Small intestine (tissue), 7 donors: Measurements from ENCODE around the gene IRX5. TPM values are rescaled to one million over a fixed set of nuclear protein-coding genes. Genes with fewer than 3 reads are reported as not detected.

Experiments used
- DNase-seq, 2 donors: peaks; one replicate each; pipeline versions ENCODE4 v3.0.0 to v3.0.0-alpha.2; 2013
- FAIRE-seq: peaks from 2 replicates; lab custom pipeline; 2012; peaks lifted over from hg19 to GRCh38; lab: Jason Lieb, UNC
- H3K27ac ChIP-seq, 3 donors: one replicate each; pipeline ENCODE4 v1.5.1; 2013; ENCODE audit warnings: low read length in 2 of 3, mild to moderate bottlenecking in 2 of 3, control low read depth in 1 of 3, inconsistent platforms in 1 of 3, low read depth in 1 of 3, moderate library complexity in 1 of 3
- H3K27me3 ChIP-seq, 3 donors: one replicate each; pipeline ENCODE4 v1.6.1; 2013; ENCODE audit warnings: low read length in 3 of 3, inconsistent platforms in 1 of 3; ENCODE audit not compliant: control insufficient read depth in 3 of 3, insufficient read depth in 3 of 3
- H3K36me3 ChIP-seq, 3 donors: one replicate each; pipeline ENCODE4 v1.6.1; 2013; ENCODE audit warnings: low read length in 3 of 3, inconsistent platforms in 1 of 3, low read depth in 1 of 3, mild to moderate bottlenecking in 1 of 3, moderate library complexity in 1 of 3; ENCODE audit not compliant: control insufficient read depth in 3 of 3, insufficient read depth in 2 of 3
- H3K4me1 ChIP-seq, 3 donors: one replicate each; pipeline ENCODE4 v1.6.1; 2013; ENCODE audit warnings: low read length in 2 of 3, inconsistent platforms in 1 of 3, low read depth in 1 of 3, mild to moderate bottlenecking in 1 of 3, moderate library complexity in 1 of 3; ENCODE audit not compliant: control insufficient read depth in 3 of 3, insufficient read depth in 2 of 3
- H3K4me3 ChIP-seq, 3 donors: one replicate each; pipeline ENCODE4 v1.5.1; 2013; ENCODE audit warnings: low read length in 3 of 3, control low read depth in 1 of 3, inconsistent platforms in 1 of 3, low read depth in 1 of 3, mild to moderate bottlenecking in 1 of 3, moderate library complexity in 1 of 3
- H3K9me3 ChIP-seq, 2 donors: one replicate each; pipeline ENCODE4 v1.6.1; 2013; ENCODE audit warnings: low read depth in 1 of 2, low read length in 1 of 2; ENCODE audit not compliant: control insufficient read depth in 2 of 2, insufficient read depth in 1 of 2
- WGBS, 3 donors: extraction: QIAGEN DNeasy Blood & Tissue Kit; methylation state at CpG; one replicate each; pipeline ENCODE4 v1.1.7; 2013; 5-methylcytosine and 5-hydroxymethylcytosine counted together
- polyA plus RNA-seq, 4 donors: library from polyadenylated mRNA; stranded (reverse) in 3 of 4; unstranded in 1 of 4; fragments of 200-250 nt in 3 of 4; fragments of 120-200 nt in 1 of 4; gene quantifications; one replicate each; pipeline versions ENCODE4 v1.2.1 to v1.2.3, GENCODE V29; 2013
- donor health status: healthy with polysubstance abuse.
- donor health status: control.
- donor health status: control.
- donor health status: Bipolar disorder and iron deficiency.
- donor health status: healthy.

Gene IRX5
- polyA plus RNA-seq, 4 donors: 0.04 to 0.13 TPM; not detected in 2

DNA sequence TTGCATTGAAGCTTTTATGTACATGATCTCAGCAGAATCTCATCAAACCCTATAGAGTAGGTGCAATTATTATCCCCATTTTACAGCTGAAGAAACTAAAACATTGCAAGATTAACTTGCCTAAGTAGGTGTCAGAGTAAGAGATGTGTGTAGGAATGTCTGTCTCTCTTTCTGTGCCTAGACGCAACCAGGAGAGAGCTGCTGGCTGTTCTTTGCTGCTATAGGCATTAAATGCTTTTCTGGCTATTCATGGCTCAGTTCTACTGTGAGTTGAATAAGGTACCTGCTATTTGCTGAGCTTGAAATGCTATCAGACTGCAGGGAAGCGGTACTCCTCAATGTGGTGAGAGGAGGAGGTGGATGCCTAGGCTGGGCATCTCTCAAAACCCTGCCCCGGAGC, 17.0 kb downstream of the IRX5 start:
- Histone ChIP-seq H3K4me1 (no peaks in the 10 kb centered on the region), H3K27ac (no peak overlapping the region), H3K4me3 (no peak overlapping the region), H3K9me3 (no peaks in the 10 kb centered on the region), H3K27me3 (peaks cover 0 to 40% (median 9%) of the 10 kb centered on the region in 3 donors), H3K36me3 (no peaks in the 10 kb centered on the region)
- FAIRE-seq (no peak), DNase-seq (no peak)
- WGBS, 3 donors: 78 to 83% (median 79%) methylated on average over 3 of the region's 3 CpGs

- Histone ChIP-seq H3K36me3 (no peaks in the 10 kb centered on the region), H3K27ac (no peak overlapping the region), H3K4me1 (no peaks in the 10 kb centered on the region), H3K27me3 (peaks cover 0 to 19% (median 7%) of the 10 kb centered on the region in 3 donors), H3K4me3 (no peak overlapping the region), H3K9me3 (no peaks in the 10 kb centered on the region)
- DNase-seq (no peak), FAIRE-seq (no peak)
- WGBS, 3 donors: 57 to 63% (median 59%) methylated on average over 4 of the region's 4 CpGs
Measured at GRCh38 chr16:54952195-54952594, 21.5 kb downstream of the IRX5 start.

DNA sequence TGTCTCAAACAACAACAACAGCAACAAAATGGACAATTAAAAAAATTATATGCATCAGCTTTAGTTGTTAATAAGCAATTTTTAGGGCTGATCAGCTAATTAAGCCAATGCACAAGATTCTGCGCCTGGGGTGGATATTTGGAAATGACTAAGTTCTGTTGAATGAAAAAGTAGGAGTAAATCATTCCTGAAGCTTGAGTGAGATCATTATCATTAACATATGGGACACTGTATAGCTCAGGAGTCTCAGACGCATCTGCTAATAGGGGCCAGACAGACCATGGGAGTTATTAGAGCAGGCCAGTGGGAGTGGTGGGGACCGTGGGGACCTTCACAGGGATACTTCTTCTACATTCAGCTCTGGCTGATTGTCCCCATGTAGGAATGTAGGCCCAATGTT, 22.8 kb downstream of the IRX5 start:
- no peak overlapping the region for H3K4me3 ChIP-seq
- no peaks in the 10 kb centered on the region for H3K4me1 ChIP-seq
- 88 to 89% (median 88%) methylated on average over 3 of the region's 3 CpGs for WGBS, 3 donors
- H3K36me3 ChIP-seq: no peaks in the 10 kb centered on the region
- DNase-seq: no peak
- H3K27ac ChIP-seq: no peak overlapping the region
- H3K9me3 ChIP-seq: no peaks in the 10 kb centered on the region
- FAIRE-seq: no peak
- peaks cover 0 to 14% (median 2%) of the 10 kb centered on the region in 3 donors for H3K27me3 ChIP-seq

GRCh38 chr16:54954220-54954619, 23.6 kb downstream of the IRX5 start:
- 49 to 75% (median 70%) methylated on average over 3 of the region's 3 CpGs for WGBS, 3 donors
- Histone ChIP-seq H3K4me3 (no peak overlapping the region), H3K9me3 (no peaks in the 10 kb centered on the region), H3K27me3 (peaks cover 0 to 7% (median 2%) of the 10 kb centered on the region in 3 donors), H3K36me3 (no peaks in the 10 kb centered on the region), H3K4me1 (no peaks in the 10 kb centered on the region), H3K27ac (no peak overlapping the region)
- DNase-seq: no peak
- FAIRE-seq: no peak

- FAIRE-seq (no peak), DNase-seq (no peak)
- Histone ChIP-seq H3K36me3 (no peaks in the 10 kb centered on the region), H3K27me3 (peaks cover 0 to 4% (median 2%) of the 10 kb centered on the region in 3 donors), H3K9me3 (no peaks in the 10 kb centered on the region), H3K4me1 (no peaks in the 10 kb centered on the region), H3K4me3 (no peak overlapping the region), H3K27ac (no peak overlapping the region)
Measured at GRCh38 chr16:54955757-54956156, 25.1 kb downstream of the IRX5 start.

GRCh38 chr16:54957403-54958166, 26.9 kb downstream of the IRX5 start:
- H3K27ac ChIP-seq: no peak overlapping the region
- WGBS, 3 donors: 53 to 66% (median 64%) methylated on average over 2 of the region's 2 CpGs
- no peak for FAIRE-seq
- no peaks in the 10 kb centered on the region for H3K9me3 ChIP-seq
- no peaks in the 10 kb centered on the region for H3K27me3 ChIP-seq
- DNase-seq: peak; percentile 8 to 20
- no peak overlapping the region for H3K4me3 ChIP-seq
- no peaks in the 10 kb centered on the region for H3K4me1 ChIP-seq
- H3K36me3 ChIP-seq: no peaks in the 10 kb centered on the region

GRCh38 chr16:54962045-54962444, 31.4 kb downstream of the IRX5 start:
- Histone ChIP-seq H3K4me3 (no peak overlapping the region), H3K36me3 (no peaks in the 10 kb centered on the region), H3K27me3 (no peaks in the 10 kb centered on the region), H3K27ac (no peak overlapping the region), H3K4me1 (no peaks in the 10 kb centered on the region), H3K9me3 (no peaks in the 10 kb centered on the region)
- DNase-seq (no peak), FAIRE-seq (no peak)
- 67 to 69% (median 68%) methylated on average over 2 of the region's 2 CpGs for WGBS, 3 donors

DNA sequence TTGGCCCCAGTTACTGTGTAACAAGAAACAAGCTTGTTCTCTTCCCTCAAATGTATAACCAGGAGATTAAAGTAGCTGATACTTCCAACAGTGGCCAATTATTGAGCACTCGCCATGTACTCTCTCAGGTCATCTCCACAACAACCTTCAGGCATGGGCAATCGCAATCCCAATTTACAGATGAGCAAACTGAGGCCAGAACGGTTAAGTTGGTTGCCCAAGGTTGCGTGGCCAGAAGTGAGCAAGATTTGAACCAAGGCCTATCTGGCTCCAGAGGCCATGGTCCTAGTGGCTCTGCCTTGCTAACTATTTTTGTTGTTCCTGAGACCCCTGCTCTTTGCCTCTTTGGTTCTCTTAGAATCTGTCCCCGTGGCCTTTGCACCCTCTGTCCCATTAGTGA, 33.6 kb downstream of the IRX5 start:
- Histone ChIP-seq H3K4me1 (no peaks in the 10 kb centered on the region), H3K9me3 (no peaks in the 10 kb centered on the region), H3K4me3 (no peak overlapping the region), H3K36me3 (no peaks in the 10 kb centered on the region), H3K27ac (no peak overlapping the region), H3K27me3 (no peaks in the 10 kb centered on the region)
- DNase-seq (no peak), FAIRE-seq (no peak)
- WGBS, 3 donors: 77 to 86% (median 82%) methylated on average over 5 of the region's 5 CpGs

DNA sequence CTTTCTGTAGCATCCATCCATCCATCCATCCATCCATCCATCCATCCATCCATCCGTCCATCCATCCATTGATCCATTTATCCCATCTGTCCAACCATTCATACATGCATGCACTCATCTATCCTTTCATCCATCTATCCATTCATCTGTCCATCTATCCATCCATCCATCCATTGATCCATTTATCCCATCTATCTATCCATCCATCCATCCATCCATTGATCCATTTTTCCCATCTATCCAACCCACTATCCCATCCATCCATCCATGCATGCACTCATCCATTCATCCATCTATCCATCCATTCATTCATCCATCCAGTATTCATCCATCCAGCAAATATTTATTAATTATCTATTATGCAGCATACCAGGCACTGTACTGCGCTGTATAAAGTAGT, 34.8 kb downstream of the IRX5 start:
- DNase-seq: no peak
- no peaks in the 10 kb centered on the region for H3K4me1 ChIP-seq
- H3K9me3 ChIP-seq: no peaks in the 10 kb centered on the region
- H3K4me3 ChIP-seq: no peak overlapping the region
- no peak for FAIRE-seq
- no peak overlapping the region for H3K27ac ChIP-seq
- 51 to 70% (median 66%) methylated on average over 2 of the region's 2 CpGs for WGBS, 3 donors
- no peaks in the 10 kb centered on the region for H3K36me3 ChIP-seq
- no peaks in the 10 kb centered on the region for H3K27me3 ChIP-seq
